K562 (cell line): ENCODE data around the gene AHCY. TPM values are rescaled to one million over a fixed set of nuclear protein-coding genes. Genes with fewer than 3 reads are reported as not detected.

Source experiments
- ATF4 ChIP-seq: fragments of 450-650 bp; formaldehyde crosslinking; IDR thresholded peaks from 2 replicates; pipeline ENCODE4 v1.4.0; 2022; ENCODE audit warnings: mild to moderate bottlenecking, moderate library complexity
- DACH1 ChIP-seq: fragments of 450-650 bp; IDR thresholded peaks from 2 replicates; pipeline ENCODE4 v1.6.1; 2018; ENCODE audit not compliant: partially characterized antibody
- EP400 ChIP-seq: fragments of 450-650 bp; IDR thresholded peaks from 2 replicates; pipeline ENCODE4 v1.6.1; 2017; ENCODE audit warnings: antibody characterized with exemption, mild to moderate bottlenecking, moderate library complexity
- EWSR1 ChIP-seq: fragments of 450-650 bp; IDR thresholded peaks from 2 replicates; pipeline ENCODE4 v1.6.1; 2018; ENCODE audit warnings: borderline replicate concordance, mild to moderate bottlenecking, low read depth, moderate library complexity; ENCODE audit not compliant: partially characterized antibody
- EZH2 ChIP-seq: IDR thresholded peaks from 2 replicates; pipeline ENCODE4 v1.6.1; 2012; ENCODE audit warnings: low read depth, mild to moderate bottlenecking, inconsistent platforms, low read length, borderline replicate concordance
- HLTF ChIP-seq: fragments of 450-650 bp; IDR thresholded peaks from 2 replicates; pipeline ENCODE4 v1.6.1; 2016
- KAT7 ChIP-seq: sonication (generic); formaldehyde crosslinking; IDR thresholded peaks from 2 replicates; pipeline ENCODE4 v1.8.0; 2022; ENCODE audit warnings: missing genetic modification reagents, mild to moderate bottlenecking, borderline replicate concordance
- MAZ ChIP-seq, 2 experiments: fragments of 450-650 bp in 1 of 2; sonication (generic) in 1 of 2; formaldehyde crosslinking; IDR thresholded peaks in 1 of 2; conservative IDR thresholded peaks in 1 of 2; 2 replicates each; pipeline versions ENCODE4 v1.4.0 to v1.5.0; 2020; ENCODE audit warnings: mild to moderate bottlenecking in 1 of 2, missing genetic modification reagents in 1 of 2
- NFIC ChIP-seq: fragments of 450-650 bp; IDR thresholded peaks from 2 replicates; pipeline ENCODE4 v1.6.1; 2017; ENCODE audit warnings: mild to moderate bottlenecking, inconsistent platforms
- NFIX ChIP-seq: fragments of 250-450 bp; sonication (Bioruptor Pico); IDR thresholded peaks from 2 replicates; pipeline ENCODE4 v1.4.0; 2020; ENCODE audit warnings: low read depth, mild to moderate bottlenecking, moderate library complexity
- PHB ChIP-seq: fragments of 250-450 bp; sonication (Bioruptor Pico); IDR thresholded peaks from 2 replicates; pipeline ENCODE4 v1.5.0; 2021
- PHF8 ChIP-seq: fragments of 200-600 bp; sonication (generic); IDR thresholded peaks from 2 replicates; pipeline ENCODE4 v1.6.1; 2012; ENCODE audit warnings: mixed run types, mild to moderate bottlenecking, inconsistent platforms, low read length, moderate library complexity, borderline replicate concordance
- POLR2B ChIP-seq: fragments of 450-650 bp; IDR thresholded peaks from 2 replicates; pipeline ENCODE4 v1.6.1; 2018; ENCODE audit warnings: low read depth; ENCODE audit not compliant: partially characterized antibody
- RBM25 ChIP-seq: fragments of 200-400 bp; formaldehyde crosslinking; IDR thresholded peaks from 2 replicates; pipeline ENCODE4 v1.6.1; 2018; ENCODE audit warnings: low read length, low read depth, moderate library complexity; ENCODE audit not compliant: severe bottlenecking
- SMC3 ChIP-seq: conservative IDR thresholded peaks from 2 replicates; pipeline ENCODE4 v1.6.1; 2011; ENCODE audit warnings: low read depth, low read length, improper control_type of control experiment; ENCODE audit not compliant: insufficient read depth
- TAF7 ChIP-seq: fragments of 450-650 bp; IDR thresholded peaks from 2 replicates; pipeline ENCODE4 v1.6.1; 2016; ENCODE audit warnings: missing genetic modification characterization, missing compliant biosample characterization
- TBP ChIP-seq: optimal IDR thresholded peaks from 2 replicates; pipeline ENCODE3; 2011; ENCODE audit warnings: low read depth, low read length, improper control_type of control experiment
- TSC22D4 ChIP-seq: fragments of 450-650 bp; IDR thresholded peaks from 2 replicates; pipeline ENCODE4 v1.6.1; 2016; ENCODE audit warnings: missing genetic modification characterization, missing biosample characterization, control low read depth
- YY1 ChIP-seq, 3 experiments: IDR thresholded peaks; 2 replicates each; pipeline ENCODE4 v1.6.1; 2011; ENCODE audit warnings: low read length in 2 of 3, mild to moderate bottlenecking in 2 of 3, moderate library complexity in 2 of 3, borderline replicate concordance in 1 of 3, control low read depth in 1 of 3, low read depth in 1 of 3; ENCODE audit not compliant: insufficient read depth in 3 of 3, insufficient replicate concordance in 2 of 3, control insufficient read depth in 1 of 3, insufficient read length in 1 of 3; ENCODE audit errors: extremely low read depth in 1 of 3
- ZBTB17 ChIP-seq: fragments of 450-650 bp; formaldehyde crosslinking; IDR thresholded peaks from 2 replicates; pipeline ENCODE4 v1.4.0; 2020; ENCODE audit warnings: mild to moderate bottlenecking
- ZEB2 ChIP-seq: fragments of 450-650 bp; IDR thresholded peaks from 2 replicates; pipeline ENCODE4 v1.6.1; 2016
- ZFP36 ChIP-seq: fragments of 150-350 bp; IDR thresholded peaks from 2 replicates; pipeline ENCODE4 v1.6.1; 2018; ENCODE audit warnings: low read length, low read depth; ENCODE audit not compliant: partially characterized antibody
- ZNF232 ChIP-seq: sonication (generic); formaldehyde crosslinking; IDR thresholded peaks from 2 replicates; pipeline ENCODE4 v1.8.0; 2022; ENCODE audit warnings: mild to moderate bottlenecking, missing genetic modification reagents
- ZNF347 ChIP-seq: fragments of 450-650 bp; formaldehyde crosslinking; IDR thresholded peaks from 2 replicates; pipeline ENCODE4 v1.4.0; 2020; ENCODE audit warnings: low read depth, mild to moderate bottlenecking, moderate library complexity
- polyA plus RNA-seq, 8 experiments: library from polyadenylated mRNA; depleted of rRNA in 4 of 8; stranded (reverse) in 5 of 8; unstranded in 3 of 8; fragments of >200 nt; fragmentation: Nextera tagmentation in 2 of 8; fragmentation: Illumina TruSeq in 1 of 8; extraction: Ambion mirVana in 2 of 8; extraction: Trizol in 1 of 8; gene quantifications; 2 replicates each; pipeline versions ENCODE4 v1.2.1 to v1.2.3, GENCODE V29; 2011 to 2014; ENCODE audit warnings: inconsistent platforms in 1 of 8, missing spikeins in 1 of 8
- total RNA-seq, 7 experiments: library from RNA; depleted of rRNA in 6 of 7; stranded (reverse); fragments of >200 nt in 6 of 7; fragmentation: Illumina TruSeq in 2 of 7; extraction: Trizol in 2 of 7; gene quantifications; 2 replicates each; pipeline versions ENCODE4 v1.2.1 to v1.2.3, GENCODE V29; 2011 to 2021; ENCODE audit warnings: low replicate concordance in 1 of 7
- TF ChIP-seq, protein P1 (sequence below), 2 experiments: fragments of 450-650 bp in 1 of 2; sonication (generic) in 1 of 2; formaldehyde crosslinking; conservative IDR thresholded peaks; 2 replicates each; pipeline versions ENCODE4 v1.4.0 to v1.8.1; 2020 to 2022; ENCODE audit warnings: mild to moderate bottlenecking in 1 of 2, missing genetic modification reagents in 1 of 2
- TF ChIP-seq, protein P2 (sequence below), 3 experiments: fragments of 200-800 bp in 1 of 3; sonication (Bioruptor generic) in 1 of 3; sonication (generic) in 1 of 3; formaldehyde crosslinking in 1 of 3; IDR thresholded peaks; 2 replicates each; pipeline versions ENCODE4 v1.6.1 to v1.8.0; 2016 to 2022; ENCODE audit warnings: mild to moderate bottlenecking in 2 of 3, missing compliant biosample characterization in 2 of 3, missing genetic modification characterization in 2 of 3, missing genetic modification reagents in 1 of 3

AHCY gene
- total and polyA plus RNA-seq, 9 of the 15 experiments (the other 6 are each of a cell fraction or from before 2014, with no cell fraction given): 82.5 to 269 (median 190) TPM

DNA sequence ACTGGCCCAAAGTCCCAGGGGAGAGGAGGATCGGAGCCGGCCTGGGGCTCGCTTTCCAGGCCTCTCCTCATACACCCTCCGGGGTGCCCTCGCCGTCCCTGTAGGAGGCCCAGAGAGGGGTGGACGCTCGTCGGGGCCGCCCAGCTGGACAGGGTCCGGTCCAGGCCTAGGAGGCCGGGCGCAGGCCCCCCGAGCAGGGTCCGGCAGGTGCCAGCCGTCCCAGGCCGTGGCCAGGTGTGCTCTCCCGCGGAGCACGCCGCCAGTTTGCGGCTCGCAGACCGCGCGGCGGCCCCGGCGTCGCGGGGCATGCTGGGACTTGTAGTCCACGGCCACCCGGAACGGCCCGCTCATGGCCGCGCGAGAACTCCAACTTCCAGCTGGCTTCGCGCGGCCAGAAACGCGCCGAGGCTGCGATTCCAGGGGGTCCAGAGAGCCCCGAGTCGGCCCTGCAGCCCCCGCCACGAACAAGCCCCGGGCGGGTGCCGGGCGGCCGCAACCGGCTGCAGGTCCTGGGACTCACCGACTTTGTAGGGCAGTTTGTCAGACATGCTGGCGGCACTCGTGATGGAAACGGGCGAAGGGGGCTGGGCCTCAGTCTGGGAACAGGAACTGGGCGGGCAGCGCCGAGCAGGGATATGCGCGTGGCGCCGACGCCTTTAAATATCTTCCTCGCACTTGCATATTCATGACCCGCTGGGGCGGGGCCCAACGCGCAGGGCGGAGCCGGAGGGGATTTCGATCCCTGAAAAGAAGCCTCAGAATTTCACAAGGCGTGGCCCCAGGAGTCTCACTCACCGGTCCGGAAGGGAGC is at the start of gene AHCY (continued):
- TF ChIP-seq, protein P1, sequence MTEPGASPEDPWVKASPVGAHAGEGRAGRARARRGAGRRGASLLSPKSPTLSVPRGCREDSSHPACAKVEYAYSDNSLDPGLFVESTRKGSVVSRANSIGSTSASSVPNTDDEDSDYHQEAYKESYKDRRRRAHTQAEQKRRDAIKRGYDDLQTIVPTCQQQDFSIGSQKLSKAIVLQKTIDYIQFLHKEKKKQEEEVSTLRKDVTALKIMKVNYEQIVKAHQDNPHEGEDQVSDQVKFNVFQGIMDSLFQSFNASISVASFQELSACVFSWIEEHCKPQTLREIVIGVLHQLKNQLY (CRISPR knock-in tag; conservative IDR thresholded peaks at IDR 0.05): no peak
- TF ChIP-seq TBP (peak; percentile 95), TAF7 (tag) (no peak), EP400 (peak; percentile 95), RBM25 (peak; percentile 69), NFIX (CRISPR knock-in tag) (no peak), DACH1 (peak; percentile 52), ZBTB17 (CRISPR knock-in tag) (peak; percentile 96), MAZ (CRISPR knock-in tag; conservative IDR thresholded peaks at IDR 0.05 in 1 of 2, IDR thresholded peaks at IDR 0.05 in 1 of 2) (peak; percentile 68 to 69), EZH2 (no peak), ZEB2 (0 out of 2 replicates have a peak, but pooled peaks have one; percentile 23), ATF4 (CRISPR knock-in tag) (no peak), POLR2B (peak; percentile 71), SMC3 (no peak), ZFP36 (peak; percentile 27), ZNF347 (CRISPR knock-in tag) (no peak), PHB (CRISPR knock-in tag) (no peak), HLTF (no peak), PHF8 (peak; percentile 85), ZNF232 (peak; percentile 69; the same call in 1 of the 2 replicates), EWSR1 (no peak), NFIC (peak; percentile 21; the same call in 1 of the 2 replicates), TSC22D4 (tag) (no peak), YY1 (IDR thresholded peaks at IDR 0.05; ENCODE audit: borderline replicate concordance in 1 of 3, control insufficient read depth in 1 of 3, extremely low read depth in 1 of 3, insufficient read depth in 3 of 3, insufficient read length in 1 of 3, insufficient replicate concordance in 2 of 3, low read depth in 1 of 3, low read length in 2 of 3) (peak; percentile 53 to 89 (median 85)), KAT7 (CRISPR knock-in tag) (no peak)
- TF ChIP-seq, protein P2, sequence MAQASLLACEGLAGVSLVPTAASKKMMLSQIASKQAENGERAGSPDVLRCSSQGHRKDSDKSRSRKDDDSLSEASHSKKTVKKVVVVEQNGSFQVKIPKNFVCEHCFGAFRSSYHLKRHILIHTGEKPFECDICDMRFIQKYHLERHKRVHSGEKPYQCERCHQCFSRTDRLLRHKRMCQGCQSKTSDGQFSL (CRISPR knock-in tag; IDR thresholded peaks at IDR 0.05): no peak
- TF ChIP-seq, protein P2 (tag; IDR thresholded peaks at IDR 0.05): no peak
